ENCODE data around the gene G0S2. TPM values are rescaled to one million over a fixed set of nuclear protein-coding genes. Genes with fewer than 3 reads are reported as not detected.

G0S2 gene
- total RNA-seq, 2 experiments from 2014 or later, result 6.4 to 6.8 TPM

GRCh38 chr1:209648931-209649776 is 26.1 kb upstream of the G0S2 start:
- Mint-ChIP-seq H3K36me3 (ENCODE audit: low read depth) (no peaks in the 10 kb centered on the region), H3K27ac (no peak overlapping the region), H3K4me1 (ENCODE audit: low read depth) (peaks cover 32% of the 10 kb centered on the region), H3K9me3 (no peaks in the 10 kb centered on the region), H3K4me3 (no peak overlapping the region), H3K27me3 (no peaks in the 10 kb centered on the region)
- ATAC-seq (ENCODE audit: poor library complexity), result no peak
- POLR2A ChIA-PET, result no interaction called here
- Histone ChIP-seq H3K27ac (ENCODE audit: low read depth in 1 of 2, low read length in 2 of 2) (no peak overlapping the region), H3K4me3 (ENCODE audit: low read length) (no peak overlapping the region), H3K36me3 (ENCODE audit: insufficient read depth, low read length) (no peaks in the 10 kb centered on the region), H3K27me3 (ENCODE audit: control insufficient read depth in 1 of 2, insufficient read depth in 2 of 2, low read length in 2 of 2) (no peaks in the 10 kb centered on the region), H3K9me3 (ENCODE audit: control insufficient read depth in 1 of 2, insufficient read depth in 1 of 2, low read length in 2 of 2) (no peaks in the 10 kb centered on the region), H3K4me1 (ENCODE audit: insufficient read depth, low read length) (peaks cover 30% of the 10 kb centered on the region)
- CTCF ChIA-PET, result no interaction called here
- DNase-seq, result peak in 2 of 14 experiments; percentile 60 to 67
- intact Hi-C loops (cut with DNase I, micrococcal nuclease), result no loop called here
- no peak for TF ChIP-seq CTCF (IDR thresholded peaks at IDR 0.05)

GRCh38 chr1:209650454-209650853 is 24.8 kb upstream of the G0S2 start:
- Mint-ChIP-seq H3K27ac (no peak overlapping the region), H3K9me3 (no peaks in the 10 kb centered on the region), H3K4me3 (no peak overlapping the region), H3K4me1 (ENCODE audit: low read depth) (peaks cover 32% of the 10 kb centered on the region), H3K36me3 (ENCODE audit: low read depth) (no peaks in the 10 kb centered on the region), H3K27me3 (no peaks in the 10 kb centered on the region)
- no peak for TF ChIP-seq CTCF (IDR thresholded peaks at IDR 0.05)
- Histone ChIP-seq H3K27ac (ENCODE audit: low read depth in 1 of 2, low read length in 2 of 2) (no peak overlapping the region), H3K9me3 (ENCODE audit: control insufficient read depth in 1 of 2, insufficient read depth in 1 of 2, low read length in 2 of 2) (no peaks in the 10 kb centered on the region), H3K4me3 (ENCODE audit: low read length) (no peak overlapping the region), H3K4me1 (ENCODE audit: insufficient read depth, low read length) (peaks cover 30% of the 10 kb centered on the region), H3K36me3 (ENCODE audit: insufficient read depth, low read length) (no peaks in the 10 kb centered on the region), H3K27me3 (ENCODE audit: control insufficient read depth in 1 of 2, insufficient read depth in 2 of 2, low read length in 2 of 2) (no peaks in the 10 kb centered on the region)
- intact Hi-C loops (cut with DNase I, micrococcal nuclease), result no loop called here
- ChIA-PET CTCF (no interaction called here), POLR2A (no interaction called here)
- DNase-seq (peak in 2 of 14 experiments; percentile 39 to 44), ATAC-seq (ENCODE audit: poor library complexity) (no peak)

- H3K27me3 ChIP-seq (ENCODE audit: control insufficient read depth in 1 of 2, insufficient read depth in 2 of 2, low read length in 2 of 2), result no peaks in the 10 kb centered on the region
- H3K4me1 Mint-ChIP-seq (ENCODE audit: low read depth), result peaks cover 32% of the 10 kb centered on the region
- no peaks in the 10 kb centered on the region for H3K36me3 ChIP-seq (ENCODE audit: insufficient read depth, low read length)
- DNase-seq, result peak in 12 of 14 experiments; percentile 15 to 79 (median 44)
- POLR2A ChIA-PET, result no interaction called here
- TF ChIP-seq CTCF (IDR thresholded peaks at IDR 0.05), result no peak
- no peaks in the 10 kb centered on the region for H3K9me3 Mint-ChIP-seq
- CTCF ChIA-PET, result no interaction called here
- H3K9me3 ChIP-seq (ENCODE audit: control insufficient read depth in 1 of 2, insufficient read depth in 1 of 2, low read length in 2 of 2), result no peaks in the 10 kb centered on the region
- H3K4me3 ChIP-seq (ENCODE audit: low read length), result no peak overlapping the region
- peaks cover 30% of the 10 kb centered on the region for H3K4me1 ChIP-seq (ENCODE audit: insufficient read depth, low read length)
- H3K4me3 Mint-ChIP-seq, result no peak overlapping the region
- intact Hi-C loops (cut with DNase I, micrococcal nuclease), result no loop called here
- no peak overlapping the region for H3K27ac Mint-ChIP-seq
- peak; percentile 74 for ATAC-seq (ENCODE audit: poor library complexity)
- no peaks in the 10 kb centered on the region for H3K36me3 Mint-ChIP-seq (ENCODE audit: low read depth)
- H3K27ac ChIP-seq (ENCODE audit: low read depth in 1 of 2, low read length in 2 of 2), result no peak overlapping the region
- no peaks in the 10 kb centered on the region for H3K27me3 Mint-ChIP-seq
Measured at GRCh38 chr1:209651138-209651587, 24.0 kb upstream of the G0S2 start.

Measured in CD4-positive, alpha-beta T cell (primary cell).